ENCODE data around the gene ATP6V0B.

ATP6V0B gene

GRCh38 chr1:43984855-43985254, 10.1 kb downstream of the ATP6V0B start:
- no peak overlapping the region for H3K27ac ChIP-seq
- H3K4me3 ChIP-seq (ENCODE audit: low read depth in 1 of 2, low read length in 1 of 2) = no peak overlapping the region
- peaks cover 37 to 40% of the 10 kb centered on the region in 2 experiments for H3K4me1 ChIP-seq (ENCODE audit: control insufficient read depth in 1 of 2, insufficient read depth in 1 of 2, low read depth in 1 of 2, low read length in 1 of 2)
- H3K36me3 ChIP-seq = no peaks in the 10 kb centered on the region
- H3K27me3 ChIP-seq = peaks cover 7% of the 10 kb centered on the region
- TF ChIP-seq CTCF (IDR thresholded peaks at IDR 0.05) = no peak
- H3K9me3 ChIP-seq = no peaks in the 10 kb centered on the region

GRCh38 chr1:43985984-43986595, 11.3 kb downstream of the ATP6V0B start:
- TF ChIP-seq CTCF (IDR thresholded peaks at IDR 0.05) = no peak
- no peak overlapping the region for H3K4me3 ChIP-seq (ENCODE audit: low read depth in 1 of 2, low read length in 1 of 2)
- H3K27me3 ChIP-seq = no peaks in the 10 kb centered on the region
- peaks cover 31 to 34% of the 10 kb centered on the region in 2 experiments for H3K4me1 ChIP-seq (ENCODE audit: control insufficient read depth in 1 of 2, insufficient read depth in 1 of 2, low read depth in 1 of 2, low read length in 1 of 2)
- no peak overlapping the region for H3K27ac ChIP-seq
- H3K9me3 ChIP-seq = no peaks in the 10 kb centered on the region
- H3K36me3 ChIP-seq = no peaks in the 10 kb centered on the region

GRCh38 chr1:43986712-43987111, 12.0 kb downstream of the ATP6V0B start:
- no peaks in the 10 kb centered on the region for H3K36me3 ChIP-seq
- no peaks in the 10 kb centered on the region for H3K27me3 ChIP-seq
- TF ChIP-seq CTCF (IDR thresholded peaks at IDR 0.05) = no peak
- no peak overlapping the region for H3K27ac ChIP-seq
- H3K9me3 ChIP-seq = no peaks in the 10 kb centered on the region
- H3K4me3 ChIP-seq (ENCODE audit: low read depth in 1 of 2, low read length in 1 of 2) = no peak overlapping the region
- H3K4me1 ChIP-seq (ENCODE audit: control insufficient read depth in 1 of 2, insufficient read depth in 1 of 2, low read depth in 1 of 2, low read length in 1 of 2) = peaks cover 30 to 31% of the 10 kb centered on the region in 2 experiments

- Histone ChIP-seq H3K9me3 (no peaks in the 10 kb centered on the region), H3K27me3 (no peaks in the 10 kb centered on the region), H3K4me1 (ENCODE audit: control insufficient read depth in 1 of 2, insufficient read depth in 1 of 2, low read depth in 1 of 2, low read length in 1 of 2) (peaks cover 30 to 32% of the 10 kb centered on the region in 2 experiments), H3K27ac (no peak overlapping the region), H3K4me3 (ENCODE audit: low read depth in 1 of 2, low read length in 1 of 2) (no peak overlapping the region), H3K36me3 (no peaks in the 10 kb centered on the region)
- TF ChIP-seq CTCF (IDR thresholded peaks at IDR 0.05) = no peak
Observed at GRCh38 chr1:43987159-43987902, 12.6 kb downstream of the ATP6V0B start.

GRCh38 chr1:43990271-43991199, 15.8 kb downstream of the ATP6V0B start:
- H3K9me3 ChIP-seq = no peaks in the 10 kb centered on the region
- H3K27me3 ChIP-seq = no peaks in the 10 kb centered on the region
- H3K4me3 ChIP-seq (ENCODE audit: low read depth in 1 of 2, low read length in 1 of 2) = peak overlapping the region; percentile 91 to 93
- H3K27ac ChIP-seq = peak overlapping the region; percentile 77
- H3K4me1 ChIP-seq (ENCODE audit: control insufficient read depth in 1 of 2, insufficient read depth in 1 of 2, low read depth in 1 of 2, low read length in 1 of 2) = peaks cover 16 to 17% of the 10 kb centered on the region in 2 experiments
- no peaks in the 10 kb centered on the region for H3K36me3 ChIP-seq
- no peak for TF ChIP-seq CTCF (IDR thresholded peaks at IDR 0.05)

Measured in neutrophil (primary cell).